Naive B cell (primary cell): ENCODE data around the gene ZBTB20. TPM values are rescaled to one million over a fixed set of nuclear protein-coding genes. Genes with fewer than 3 reads are reported as not detected.

Source experiments
- ATAC-seq, 2 donors: fragments of 150-1000 bp; cut with Tn5 transposase; 2 replicates each; pipeline ENCODE4 v1.10.0; 2021; ENCODE audit warnings: low read depth in 2 of 2, mild to moderate bottlenecking in 2 of 2, moderate library complexity in 2 of 2
- DNase-seq: peaks from one replicate; pipeline ENCODE4 v3.0.0; 2022
- H3K27ac Mint-ChIP-seq, 6 donors: one replicate each; pipeline ENCODE4 v1.8.0; 2020 to 2022; ENCODE audit warnings: mild to moderate bottlenecking in 6 of 6, mixed read lengths in 6 of 6, moderate library complexity in 5 of 6, inconsistent platforms in 2 of 6
- H3K27me3 Mint-ChIP-seq, 3 donors: one replicate each; pipeline ENCODE4 v1.8.0; 2021 to 2022; ENCODE audit warnings: mixed read lengths in 3 of 3, mild to moderate bottlenecking in 1 of 3
- H3K36me3 Mint-ChIP-seq, 2 donors: one replicate each; pipeline ENCODE4 v1.8.0; 2020 to 2022; ENCODE audit warnings: mixed read lengths in 2 of 2, inconsistent platforms in 1 of 2, mild to moderate bottlenecking in 1 of 2
- H3K4me1 Mint-ChIP-seq, 3 donors: one replicate each; pipeline ENCODE4 v1.8.0; 2020 to 2022; ENCODE audit warnings: mixed read lengths in 3 of 3, inconsistent platforms in 1 of 3, mild to moderate bottlenecking in 1 of 3, moderate library complexity in 1 of 3
- H3K4me3 Mint-ChIP-seq, 8 donors: one replicate each; pipeline ENCODE4 v1.8.0; 2020 to 2022; ENCODE audit warnings: mild to moderate bottlenecking in 8 of 8, mixed read lengths in 8 of 8, moderate library complexity in 8 of 8, inconsistent platforms in 2 of 8
- H3K9me3 Mint-ChIP-seq, 7 donors: one replicate each; pipeline ENCODE4 v1.8.0; 2020 to 2022; ENCODE audit warnings: mixed read lengths in 7 of 7, mild to moderate bottlenecking in 5 of 7, inconsistent platforms in 2 of 7, moderate library complexity in 1 of 7
- polyA plus RNA-seq, 6 donors: library from polyadenylated mRNA; unstranded; fragments of 300-500 nt; fragmentation: Illumina TruSeq; gene quantifications; one replicate each; pipeline ENCODE4 v1.2.3, GENCODE V29; 2021; ENCODE audit warnings: low read depth in 6 of 6

ZBTB20 gene
- polyA plus RNA-seq, 6 donors from 2014 or later = 20.4 to 38.5 (median 34.6) TPM

DNA sequence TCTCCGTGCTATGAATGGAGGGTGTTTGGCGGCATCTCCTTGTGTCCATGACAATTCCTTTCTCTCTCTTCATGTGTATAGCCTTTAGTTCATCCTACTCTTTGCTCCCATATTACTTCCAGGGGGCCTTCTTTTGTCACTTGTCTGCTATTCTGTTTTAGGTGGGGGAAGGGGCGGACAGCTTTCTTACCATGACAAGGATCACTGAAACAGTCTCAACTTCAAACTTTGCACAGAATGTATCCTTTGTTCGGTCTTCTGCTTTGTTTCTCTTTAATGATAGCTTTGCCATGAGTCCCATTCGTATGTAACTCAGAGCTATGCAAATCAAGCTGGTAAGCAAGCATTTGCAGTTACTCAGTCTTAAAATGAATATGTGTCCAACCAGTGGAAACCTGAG is 559.1 kb downstream of the ZBTB20 start:
- peaks cover 0 to 14% (median 7%) of the 10 kb centered on the region in 3 donors for H3K4me1 Mint-ChIP-seq
- peaks cover 0 to 6% of the 10 kb centered on the region in 2 donors for H3K36me3 Mint-ChIP-seq
- H3K9me3 Mint-ChIP-seq = no peaks in the 10 kb centered on the region
- no peak overlapping the region for H3K4me3 Mint-ChIP-seq
- no peak overlapping the region for H3K27ac Mint-ChIP-seq
- DNase-seq (no peak), ATAC-seq (no peak)
- H3K27me3 Mint-ChIP-seq = no peaks in the 10 kb centered on the region

DNA sequence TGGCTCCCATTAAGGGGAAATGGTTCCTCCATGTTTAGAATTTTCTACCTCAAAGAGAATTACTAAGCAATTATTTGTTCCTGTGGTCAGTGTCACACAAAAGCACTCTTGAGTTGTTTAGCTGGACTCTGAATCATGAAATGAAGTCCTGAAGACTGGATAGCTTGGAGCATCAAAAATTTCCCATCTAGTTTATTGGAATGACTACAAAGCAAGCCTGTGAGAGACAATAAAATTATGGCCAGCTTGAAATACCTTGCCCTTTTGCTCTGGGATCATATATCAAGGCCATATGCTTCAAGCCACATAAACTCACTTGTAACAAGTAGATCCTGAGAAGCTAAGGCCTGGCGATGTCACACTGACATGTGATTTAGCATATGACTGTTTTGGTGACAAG is 561.0 kb downstream of the ZBTB20 start:
- H3K9me3 Mint-ChIP-seq = no peaks in the 10 kb centered on the region
- peaks cover 0 to 14% (median 11%) of the 10 kb centered on the region in 3 donors for H3K4me1 Mint-ChIP-seq
- peak overlapping the region in 2 of 6 donors; percentile 36 to 77 for H3K27ac Mint-ChIP-seq
- H3K27me3 Mint-ChIP-seq = no peaks in the 10 kb centered on the region
- ATAC-seq = no peak
- no peak overlapping the region for H3K4me3 Mint-ChIP-seq
- DNase-seq = no peak
- peaks cover 5 to 6% of the 10 kb centered on the region in 2 donors for H3K36me3 Mint-ChIP-seq

GRCh38 chr3:114585687-114586086 is 561.4 kb downstream of the ZBTB20 start:
- Mint-ChIP-seq H3K36me3 (peaks cover 6 to 10% of the 10 kb centered on the region in 2 donors), H3K4me3 (no peak overlapping the region), H3K9me3 (peaks cover 0 to 2% (median 0%) of the 10 kb centered on the region in 7 donors), H3K4me1 (peaks cover 0 to 14% (median 11%) of the 10 kb centered on the region in 3 donors), H3K27me3 (no peaks in the 10 kb centered on the region), H3K27ac (peak overlapping the region in 1 of 6 donors; percentile 77)
- DNase-seq (no peak), ATAC-seq (no peak)

DNA sequence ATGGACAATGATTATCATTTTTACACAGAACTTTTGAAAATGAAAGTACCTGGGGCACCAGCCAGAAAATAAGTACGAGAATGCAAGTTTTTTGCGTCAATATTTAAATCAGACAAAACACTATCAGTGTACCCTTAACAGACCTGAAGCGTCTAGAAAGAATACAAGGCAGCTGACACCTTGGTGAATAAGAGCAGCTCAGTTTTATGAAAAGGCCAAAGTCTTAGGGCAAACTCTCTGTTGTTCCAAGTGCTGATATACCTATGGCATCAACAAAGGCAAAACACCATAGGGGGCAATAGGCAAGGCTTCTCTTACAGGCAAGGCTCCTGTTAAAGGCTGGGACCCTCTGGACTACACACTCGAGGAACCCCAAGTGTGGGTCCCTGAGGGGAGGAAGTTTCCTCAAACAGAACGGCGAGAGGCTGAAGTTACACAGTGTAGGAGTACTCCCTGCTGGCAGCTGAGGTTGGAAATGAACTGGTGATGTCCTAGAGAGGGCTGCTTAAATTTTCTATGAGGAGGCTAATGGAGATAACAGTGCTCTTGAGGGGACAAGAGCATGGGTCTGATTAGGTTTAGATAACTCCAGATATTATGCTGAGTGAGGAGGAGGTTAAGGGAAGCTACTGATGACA is 562.2 kb downstream of the ZBTB20 start:
- Mint-ChIP-seq H3K27me3 (no peaks in the 10 kb centered on the region), H3K4me1 (peaks cover 0 to 14% (median 11%) of the 10 kb centered on the region in 3 donors), H3K36me3 (peaks cover 6 to 11% of the 10 kb centered on the region in 2 donors), H3K27ac (peak overlapping the region in 4 of 6 donors; percentile 25 to 77 (median 48)), H3K4me3 (peak overlapping the region in 1 of 8 donors; percentile 26), H3K9me3 (peaks cover 0 to 4% (median 0%) of the 10 kb centered on the region in 7 donors)
- peak; percentile 32 to 83 for ATAC-seq
- DNase-seq = no peak

GRCh38 chr3:114582929-114583328 is 564.2 kb downstream of the ZBTB20 start:
- Mint-ChIP-seq H3K27me3 (no peaks in the 10 kb centered on the region), H3K27ac (peak overlapping the region in 1 of 6 donors; percentile 37), H3K36me3 (peaks cover 2 to 11% of the 10 kb centered on the region in 2 donors), H3K4me3 (no peak overlapping the region), H3K9me3 (peaks cover 0 to 4% (median 0%) of the 10 kb centered on the region in 7 donors), H3K4me1 (peaks cover 0 to 14% (median 11%) of the 10 kb centered on the region in 3 donors)
- DNase-seq (no peak), ATAC-seq (peak in 1 of 2 donors; percentile 27)

GRCh38 chr3:114572364-114573062 is 574.6 kb downstream of the ZBTB20 start:
- peaks cover 2 to 8% (median 3%) of the 10 kb centered on the region in 3 donors for H3K4me1 Mint-ChIP-seq
- no peaks in the 10 kb centered on the region for H3K36me3 Mint-ChIP-seq
- H3K4me3 Mint-ChIP-seq = no peak overlapping the region
- H3K27ac Mint-ChIP-seq = no peak overlapping the region
- no peaks in the 10 kb centered on the region for H3K9me3 Mint-ChIP-seq
- DNase-seq (no peak), ATAC-seq (no peak)
- no peaks in the 10 kb centered on the region for H3K27me3 Mint-ChIP-seq

- peaks cover 5 to 20% (median 13%) of the 10 kb centered on the region in 3 donors for H3K4me1 Mint-ChIP-seq
- H3K27me3 Mint-ChIP-seq = no peaks in the 10 kb centered on the region
- no peak overlapping the region for H3K27ac Mint-ChIP-seq
- no peaks in the 10 kb centered on the region for H3K9me3 Mint-ChIP-seq
- peaks cover 0 to under 1% of the 10 kb centered on the region in 2 donors for H3K36me3 Mint-ChIP-seq
- DNase-seq = no peak
- ATAC-seq = no peak
- no peak overlapping the region for H3K4me3 Mint-ChIP-seq
Measured at GRCh38 chr3:114571363-114571762, 575.7 kb downstream of the ZBTB20 start.

- no peaks in the 10 kb centered on the region for H3K27me3 Mint-ChIP-seq
- no peak for DNase-seq
Measured at GRCh38 chr3:114569186-114569585, 577.9 kb downstream of the ZBTB20 start.

GRCh38 chr3:114567771-114568170 is 579.3 kb downstream of the ZBTB20 start:
- peaks cover 3 to 23% (median 18%) of the 10 kb centered on the region in 3 donors for H3K4me1 Mint-ChIP-seq
- DNase-seq = no peak
- H3K36me3 Mint-ChIP-seq = peaks cover 25 to 27% of the 10 kb centered on the region in 2 donors
- H3K4me3 Mint-ChIP-seq = no peak overlapping the region
- H3K27ac Mint-ChIP-seq = no peak overlapping the region
- H3K9me3 Mint-ChIP-seq = peaks cover 0 to 7% (median 0%) of the 10 kb centered on the region in 7 donors
- no peaks in the 10 kb centered on the region for H3K27me3 Mint-ChIP-seq
- ATAC-seq = no peak

More at GRCh38 chr3:114569186-114569585, 577.9 kb downstream of the ZBTB20 start:
- no peak overlapping the region for H3K27ac Mint-ChIP-seq
- ATAC-seq = no peak
- peaks cover 18 to 21% of the 10 kb centered on the region in 2 donors for H3K36me3 Mint-ChIP-seq
- no peak overlapping the region for H3K4me3 Mint-ChIP-seq
- H3K4me1 Mint-ChIP-seq = peaks cover 5 to 23% (median 18%) of the 10 kb centered on the region in 3 donors
- H3K9me3 Mint-ChIP-seq = peaks cover 0 to 7% (median 0%) of the 10 kb centered on the region in 7 donors

- Mint-ChIP-seq H3K27me3 (no peaks in the 10 kb centered on the region), H3K4me1 (peaks cover 3 to 23% (median 18%) of the 10 kb centered on the region in 3 donors), H3K36me3 (peaks cover 27 to 29% of the 10 kb centered on the region in 2 donors), H3K9me3 (peaks cover 0 to 7% (median 2%) of the 10 kb centered on the region in 7 donors), H3K4me3 (no peak overlapping the region), H3K27ac (peak overlapping the region in 1 of 6 donors; percentile 37)
- ATAC-seq = no peak
- DNase-seq = no peak
Measured at GRCh38 chr3:114566767-114567166, 580.3 kb downstream of the ZBTB20 start.

- H3K4me1 Mint-ChIP-seq = peaks cover 3 to 23% (median 18%) of the 10 kb centered on the region in 3 donors
- ATAC-seq (no peak), DNase-seq (no peak)
- peaks cover 0 to 7% (median 2%) of the 10 kb centered on the region in 7 donors for H3K9me3 Mint-ChIP-seq
- no peak overlapping the region for H3K4me3 Mint-ChIP-seq
- peaks cover 27 to 29% of the 10 kb centered on the region in 2 donors for H3K36me3 Mint-ChIP-seq
- no peaks in the 10 kb centered on the region for H3K27me3 Mint-ChIP-seq
- peak overlapping the region in 3 of 6 donors; percentile 2 to 76 (median 37) for H3K27ac Mint-ChIP-seq
Measured at GRCh38 chr3:114566162-114566755, 580.8 kb downstream of the ZBTB20 start.

- H3K27ac Mint-ChIP-seq = peak overlapping the region in 2 of 6 donors; percentile 6 to 31
- peaks cover 0 to 7% (median 2%) of the 10 kb centered on the region in 7 donors for H3K9me3 Mint-ChIP-seq
- H3K36me3 Mint-ChIP-seq = peaks cover 27 to 29% of the 10 kb centered on the region in 2 donors
- H3K27me3 Mint-ChIP-seq = no peaks in the 10 kb centered on the region
- ATAC-seq (no peak), DNase-seq (no peak)
- peaks cover 3 to 23% (median 18%) of the 10 kb centered on the region in 3 donors for H3K4me1 Mint-ChIP-seq
- H3K4me3 Mint-ChIP-seq = no peak overlapping the region
Measured at GRCh38 chr3:114565216-114565615, 581.9 kb downstream of the ZBTB20 start.

DNA sequence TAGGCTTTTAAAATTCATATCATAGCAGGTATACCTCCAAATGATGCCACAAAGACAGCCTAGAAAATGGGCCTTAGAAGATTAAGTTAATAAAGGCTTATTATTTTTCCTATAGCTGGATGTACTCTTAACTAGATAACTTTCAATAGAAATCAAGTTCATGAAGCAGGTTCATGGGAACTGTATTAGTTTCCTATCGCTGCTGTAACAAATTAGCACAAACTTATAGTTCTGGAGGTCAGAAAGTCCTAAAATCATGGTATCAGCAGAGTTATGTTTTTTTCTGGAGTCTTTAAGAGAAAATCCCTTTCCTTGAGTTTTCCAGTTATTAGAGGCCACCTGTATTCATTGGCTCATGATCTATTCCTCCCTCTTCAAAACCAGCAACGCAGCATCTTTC is 583.4 kb downstream of the ZBTB20 start:
- Mint-ChIP-seq H3K27ac (no peak overlapping the region), H3K36me3 (peaks cover 27 to 29% of the 10 kb centered on the region in 2 donors), H3K27me3 (no peaks in the 10 kb centered on the region), H3K9me3 (peaks cover 0 to 7% (median 2%) of the 10 kb centered on the region in 7 donors), H3K4me1 (peaks cover 3 to 20% (median 18%) of the 10 kb centered on the region in 3 donors), H3K4me3 (no peak overlapping the region)
- no peak for DNase-seq
- ATAC-seq = no peak
